K562 (cell line): ENCODE data around the gene GABRB1. TPM values are rescaled to one million over a fixed set of nuclear protein-coding genes. Genes with fewer than 3 reads are reported as not detected.

Experiments used
- ATAC-seq: fragments of 200-7000 bp; cut with Tn5 transposase; 3 replicates; pipeline ENCODE4 v1.9.1; 2020; ENCODE audit warnings: moderate library complexity
- BruUV-seq: library from RNA; stranded (reverse); fragments of 400-500 nt; replicated peaks from 2 replicates; lab custom pipeline; 2021; lab: Mats Ljungman, UMichigan
- CTCF ChIA-PET: fragments of 300-600 bp; formaldehyde crosslinking; extraction: SDS; loops from one replicate; lab custom pipeline; 2021; ENCODE audit warnings: low intra/inter-chr PET ratio; lab: Yijun Ruan, JAX
- POLR2A ChIA-PET: fragments of 300-600, 350-650 bp; sonication (Branson Sonifier 250); formaldehyde crosslinking; extraction: SDS; loops from one replicate; lab custom pipeline; 2021; ENCODE audit warnings: antibody characterized with exemption, inconsistent platforms; lab: Yijun Ruan, JAX
- DNase-seq, 4 experiments: peaks; one replicate each; pipeline versions ENCODE4 v3.0.0 to v3.0.0-alpha.2; 2011 to 2018; ENCODE audit warnings: low spot score in 3 of 4, mixed read lengths in 3 of 4; ENCODE audit errors: extremely low read depth in 1 of 4
- FAIRE-seq: peaks from 2 replicates; lab custom pipeline; 2011; peaks lifted over from hg19 to GRCh38; lab: Jason Lieb, UNC
- H2AFZ ChIP-seq: 2 replicates; pipeline ENCODE4 v1.6.0; 2011; ENCODE audit warnings: low read depth, low read length, control low read depth, inconsistent platforms
- H3K27ac ChIP-seq: fragments of 200-600 bp; 3 replicates; pipeline ENCODE4 v1.8.0; 2011; ENCODE audit warnings: low read depth, mild to moderate bottlenecking, control low read depth, inconsistent platforms, low read length, moderate library complexity, mixed read lengths; ENCODE audit errors: extremely low read depth
- H3K27me3 ChIP-seq, 2 experiments: fragments of 300-600 bp in 1 of 2; 2 replicates in 1 of 2; 3 replicates in 1 of 2; pipeline versions ENCODE4 v1.6.0 to v1.8.0; 2011; ENCODE audit warnings: inconsistent platforms in 2 of 2, low read length in 2 of 2, mild to moderate bottlenecking in 1 of 2, mixed read lengths in 1 of 2, moderate library complexity in 1 of 2; ENCODE audit not compliant: control insufficient read depth in 2 of 2, insufficient read depth in 2 of 2
- H3K36me3 ChIP-seq: fragments of 300-600 bp; 3 replicates; pipeline ENCODE4 v1.8.0; 2011; ENCODE audit warnings: mild to moderate bottlenecking, low read length, inconsistent platforms; ENCODE audit not compliant: control insufficient read depth, insufficient read depth
- H3K4me1 ChIP-seq, 2 experiments: fragments of 200-600 bp in 1 of 2; replicated peaks in 1 of 2; 2 replicates in 1 of 2; 3 replicates in 1 of 2; pipeline versions ENCODE4 v1.5.1 to v1.8.0; 2011; ENCODE audit warnings: inconsistent platforms in 2 of 2, low read length in 2 of 2, mild to moderate bottlenecking in 1 of 2, mixed read lengths in 1 of 2, moderate library complexity in 1 of 2; ENCODE audit not compliant: control insufficient read depth in 2 of 2, insufficient read depth in 2 of 2
- H3K4me2 ChIP-seq: 2 replicates; pipeline ENCODE4 v1.6.1; 2011; ENCODE audit warnings: low read length, control low read depth, inconsistent platforms, mixed read lengths; ENCODE audit not compliant: insufficient read depth
- H3K4me3 ChIP-seq: fragments of 200-600 bp; sonication (generic), shearing (Covaris generic); 2 replicates; pipeline ENCODE4 v1.5.1; 2016; ENCODE audit warnings: control low read depth, inconsistent platforms
- H3K79me2 ChIP-seq: fragments of 200-600 bp; 3 replicates; pipeline ENCODE4 v1.8.0; 2011; ENCODE audit warnings: low read length, inconsistent platforms; ENCODE audit not compliant: control insufficient read depth, insufficient read depth
- H3K9ac ChIP-seq, 2 experiments: 2 replicates each; pipeline versions ENCODE4 v1.6.0 to v1.6.1; 2011; ENCODE audit warnings: low read depth in 2 of 2, low read length in 2 of 2, control low read depth in 1 of 2, inconsistent platforms in 1 of 2, mild to moderate bottlenecking in 1 of 2, mixed read lengths in 1 of 2; ENCODE audit not compliant: insufficient read depth in 1 of 2
- H3K9me1 ChIP-seq: one replicate; pipeline ENCODE4 v1.6.0; 2011; ENCODE audit warnings: inconsistent platforms, mild to moderate bottlenecking, low read length, moderate library complexity; ENCODE audit not compliant: control insufficient read depth, insufficient read depth
- H3K9me3 ChIP-seq: replicated peaks from 2 replicates; pipeline ENCODE4 v1.5.1; 2011; ENCODE audit warnings: low read depth, low read length, inconsistent platforms; ENCODE audit not compliant: control insufficient read depth, insufficient read depth
- H4K20me1 ChIP-seq: replicated peaks from 2 replicates; pipeline ENCODE4 v1.6.1; 2011; ENCODE audit warnings: low read length, inconsistent platforms, mixed read lengths; ENCODE audit not compliant: control insufficient read depth, insufficient read depth
- CBFA2T2 ChIP-seq: fragments of 450-650 bp; conservative IDR thresholded peaks from 2 replicates; pipeline ENCODE4 v1.6.1; 2017; ENCODE audit warnings: mild to moderate bottlenecking
- NELFE ChIP-seq: IDR thresholded peaks from 2 replicates; pipeline ENCODE4 v1.6.1; 2011; ENCODE audit warnings: mild to moderate bottlenecking; ENCODE audit not compliant: insufficient read depth, insufficient read length
- NFRKB ChIP-seq: fragments of 450-650 bp; IDR thresholded peaks from 2 replicates; pipeline ENCODE4 v1.6.1; 2016; ENCODE audit warnings: low read depth
- TAF15 ChIP-seq: fragments of 200-400 bp; formaldehyde crosslinking; IDR thresholded peaks from 2 replicates; pipeline ENCODE4 v1.6.1; 2017; ENCODE audit warnings: mild to moderate bottlenecking, low read depth, low read length, moderate library complexity
- TCFL5 ChIP-seq: fragments of 250-450 bp; sonication (Bioruptor Pico); conservative IDR thresholded peaks from 2 replicates; pipeline ENCODE4 v1.6.1; 2021; ENCODE audit warnings: mild to moderate bottlenecking, moderate library complexity, matching md5 sums
- ZBTB7A ChIP-seq: IDR thresholded peaks from 2 replicates; pipeline ENCODE4 v1.6.1; 2011; ENCODE audit warnings: low read depth, mild to moderate bottlenecking, low read length, moderate library complexity, borderline replicate concordance; ENCODE audit not compliant: control insufficient read depth
- ZNF408 ChIP-seq: fragments of 250-450 bp; sonication (Bioruptor Pico); IDR thresholded peaks from 2 replicates; pipeline ENCODE4 v1.4.0; 2020; ENCODE audit warnings: low read depth, mild to moderate bottlenecking, moderate library complexity
- ZNF431 ChIP-seq: sonication (generic); formaldehyde crosslinking; IDR thresholded peaks from 2 replicates; pipeline ENCODE4 v1.8.0; 2022; ENCODE audit warnings: mild to moderate bottlenecking, missing genetic modification reagents
- ZNF586 ChIP-seq: fragments of 450-650 bp; formaldehyde crosslinking; conservative IDR thresholded peaks from 2 replicates; pipeline ENCODE4 v1.4.0; 2020; ENCODE audit warnings: mild to moderate bottlenecking, moderate library complexity
- WGBS: fragments of 100-300 bp; shearing (Covaris generic); methylation state at CpG from one replicate; pipeline ENCODE4 v1.1.6; 2016; ENCODE audit warnings: low coverage, mixed read lengths; ENCODE audit not compliant: insufficient coverage; ENCODE audit errors: missing lambda C conversion rate; 5-methylcytosine and 5-hydroxymethylcytosine counted together
- in situ Hi-C: fragments of 300-500 bp; cut with MboI; formaldehyde crosslinking; loops from 4 replicates; pipeline ENCODE4 v1.15.0; 2018; ENCODE audit warnings: inconsistent platforms, mixed read lengths
- intact Hi-C: fragments of 100-400 bp; cut with micrococcal nuclease; formaldehyde crosslinking; loops from 2 replicates; pipeline ENCODE4 v1.14.2; 2022
- polyA plus RNA-seq, 8 experiments: library from polyadenylated mRNA; depleted of rRNA in 4 of 8; stranded (reverse) in 5 of 8; unstranded in 3 of 8; fragments of >200 nt; fragmentation: Nextera tagmentation in 2 of 8; fragmentation: Illumina TruSeq in 1 of 8; extraction: Ambion mirVana in 2 of 8; extraction: Trizol in 1 of 8; gene quantifications; 2 replicates each; pipeline versions ENCODE4 v1.2.1 to v1.2.3, GENCODE V29; 2011 to 2014; ENCODE audit warnings: inconsistent platforms in 1 of 8, missing spikeins in 1 of 8
- total RNA-seq, 7 experiments: library from RNA; depleted of rRNA in 6 of 7; stranded (reverse); fragments of >200 nt in 6 of 7; fragmentation: Illumina TruSeq in 2 of 7; extraction: Trizol in 2 of 7; gene quantifications; 2 replicates each; pipeline versions ENCODE4 v1.2.1 to v1.2.3, GENCODE V29; 2011 to 2021; ENCODE audit warnings: low replicate concordance in 1 of 7
- TF ChIP-seq, protein P1 (sequence below): fragments of 250-450 bp; sonication (Bioruptor Pico); IDR thresholded peaks from 2 replicates; pipeline ENCODE4 v1.5.0; 2021
- TF ChIP-seq, protein P2 (sequence below), 2 experiments: fragments of 450-650 bp in 1 of 2; sonication (generic) in 1 of 2; formaldehyde crosslinking in 1 of 2; IDR thresholded peaks in 1 of 2; conservative IDR thresholded peaks in 1 of 2; 2 replicates each; pipeline versions ENCODE4 v1.6.1 to v1.8.1; 2016 to 2023; ENCODE audit warnings: mild to moderate bottlenecking in 2 of 2, moderate library complexity in 2 of 2, inconsistent platforms in 1 of 2, missing genetic modification reagents in 1 of 2

Gene GABRB1
- total and polyA plus RNA-seq, 9 of the 15 experiments (the other 6 are each of a cell fraction or from before 2014, with no cell fraction given) = not detected

GRCh38 chr4:47185761-47186160 lies 154.4 kb downstream of the GABRB1 start:
- Histone ChIP-seq H3K4me1 (no peaks in the 10 kb centered on the region), H3K36me3 (no peaks in the 10 kb centered on the region), H3K9me1 (no peaks in the 10 kb centered on the region), H3K4me3 (no peak overlapping the region), H3K9me3 (no peaks in the 10 kb centered on the region), H3K27me3 (no peaks in the 10 kb centered on the region), H3K9ac (no peak overlapping the region), H3K79me2 (no peaks in the 10 kb centered on the region), H3K27ac (no peak overlapping the region), H3K4me2 (no peak overlapping the region), H4K20me1 (no peaks in the 10 kb centered on the region)
- intact Hi-C loops (no loop called here), in situ Hi-C loops (no loop called here)
- FAIRE-seq (no peak), DNase-seq (no peak)
- 6% methylated on average over 3 of the region's 3 CpGs for WGBS
- CTCF ChIA-PET = no interaction called here
- BruUV-seq = no TSS peak
- TF ChIP-seq ZNF431 (CRISPR knock-in tag) = no peak
- TF ChIP-seq, protein P1, sequence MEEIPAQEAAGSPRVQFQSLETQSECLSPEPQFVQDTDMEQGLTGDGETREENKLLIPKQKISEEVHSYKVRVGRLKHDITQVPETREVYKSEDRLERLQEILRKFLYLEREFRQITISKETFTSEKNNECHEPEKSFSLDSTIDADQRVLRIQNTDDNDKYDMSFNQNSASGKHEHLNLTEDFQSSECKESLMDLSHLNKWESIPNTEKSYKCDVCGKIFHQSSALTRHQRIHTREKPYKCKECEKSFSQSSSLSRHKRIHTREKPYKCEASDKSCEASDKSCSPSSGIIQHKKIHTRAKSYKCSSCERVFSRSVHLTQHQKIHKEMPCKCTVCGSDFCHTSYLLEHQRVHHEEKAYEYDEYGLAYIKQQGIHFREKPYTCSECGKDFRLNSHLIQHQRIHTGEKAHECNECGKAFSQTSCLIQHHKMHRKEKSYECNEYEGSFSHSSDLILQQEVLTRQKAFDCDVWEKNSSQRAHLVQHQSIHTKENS (CRISPR knock-in tag) = no peak
- TF ChIP-seq NELFE = no peak
- TF ChIP-seq CBFA2T2 = no peak
- no peak for TF ChIP-seq TAF15
- TF ChIP-seq ZNF408 = no peak
- TF ChIP-seq TCFL5 = no peak
- TF ChIP-seq NFRKB = no peak
- TF ChIP-seq ZNF586 = no peak
- TF ChIP-seq, protein P2, sequence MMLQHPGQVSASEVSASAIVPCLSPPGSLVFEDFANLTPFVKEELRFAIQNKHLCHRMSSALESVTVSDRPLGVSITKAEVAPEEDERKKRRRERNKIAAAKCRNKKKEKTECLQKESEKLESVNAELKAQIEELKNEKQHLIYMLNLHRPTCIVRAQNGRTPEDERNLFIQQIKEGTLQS (IDR thresholded peaks at IDR 0.05) = no peak
- TF ChIP-seq, protein P2 (CRISPR knock-in tag; conservative IDR thresholded peaks at IDR 0.05) = no peak
- TF ChIP-seq ZBTB7A = no peak
- TF ChIP-seq, all 486 proteins: peak for 0
- no peak overlapping the region for H2AFZ ChIP-seq
- ATAC-seq = no peak
- POLR2A ChIA-PET = no interaction called here
